HG03342 (cell line): ENCODE data around the gene ADAP2.
"Not testable (repeated sequence)": the region's sequence is repeated elsewhere in the genome, so short reads cannot be mapped to it uniquely, and the experiment has no call there.

ENCODE experiments used
- ATAC-seq: cut with Tn5 transposase; IDR thresholded peaks from one replicate; pipeline ENCODE4 v1.9.1; 2021; ENCODE audit warnings: mild to moderate bottlenecking, moderate library complexity; ENCODE audit not compliant: unreplicated experiment

Gene ADAP2

DNA sequence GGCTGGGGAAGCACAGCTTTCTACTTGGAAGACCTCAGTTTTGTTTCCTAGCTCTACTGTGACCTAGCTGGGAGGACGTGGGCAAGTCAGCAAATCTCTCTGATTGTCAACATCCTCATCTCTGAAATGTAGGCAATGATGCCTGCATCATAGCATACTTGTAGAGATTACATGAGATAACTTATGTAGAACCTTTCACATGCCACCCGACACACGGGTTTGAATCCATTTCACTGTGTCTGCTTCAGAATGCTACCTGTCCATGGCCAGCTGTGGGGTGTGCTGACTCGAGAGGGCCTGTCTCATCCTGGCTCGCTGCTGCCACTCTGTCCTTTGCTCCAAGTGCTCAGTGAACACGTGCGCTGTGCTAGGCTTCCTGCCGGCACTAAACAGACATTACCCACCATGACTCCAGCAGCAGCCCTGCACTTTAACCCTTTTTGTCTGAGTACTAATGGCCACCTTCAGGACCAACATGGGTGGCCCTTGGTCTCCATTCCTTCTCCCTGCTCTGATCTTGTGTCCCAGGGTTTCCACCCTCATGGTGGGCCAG is 7.4 kb downstream of the ADAP2 start:
- ATAC-seq, result no peak

- ATAC-seq, result not testable (repeated sequence)
These were observed 8.1 kb downstream of the ADAP2 start for GRCh38 chr17:30929861-30930260.

DNA sequence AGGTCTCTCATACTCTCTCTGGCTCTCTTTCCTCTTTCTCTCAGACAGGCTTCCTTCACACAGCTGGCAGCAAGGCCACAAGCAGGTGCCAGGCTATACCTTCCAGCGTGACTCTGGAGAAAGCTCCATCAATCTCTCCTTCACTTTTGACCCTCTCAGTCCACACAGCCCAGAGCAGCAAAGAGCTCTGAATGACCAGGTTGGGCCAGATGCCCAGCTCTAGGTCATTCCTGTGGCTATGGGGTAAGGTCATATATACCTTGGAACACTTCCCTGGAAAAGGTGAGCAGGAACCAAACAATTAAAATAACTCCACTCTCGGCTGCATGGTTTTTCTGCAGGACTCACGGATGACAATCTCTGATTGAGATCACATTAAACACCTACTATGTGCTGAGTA is 8.8 kb downstream of the ADAP2 start:
- no peak for ATAC-seq

GRCh38 chr17:30931582-30931981 is 9.8 kb downstream of the ADAP2 start:
- not testable (repeated sequence) for ATAC-seq

GRCh38 chr17:30933966-30934365 is 12.2 kb downstream of the ADAP2 start:
- ATAC-seq, result no peak

DNA sequence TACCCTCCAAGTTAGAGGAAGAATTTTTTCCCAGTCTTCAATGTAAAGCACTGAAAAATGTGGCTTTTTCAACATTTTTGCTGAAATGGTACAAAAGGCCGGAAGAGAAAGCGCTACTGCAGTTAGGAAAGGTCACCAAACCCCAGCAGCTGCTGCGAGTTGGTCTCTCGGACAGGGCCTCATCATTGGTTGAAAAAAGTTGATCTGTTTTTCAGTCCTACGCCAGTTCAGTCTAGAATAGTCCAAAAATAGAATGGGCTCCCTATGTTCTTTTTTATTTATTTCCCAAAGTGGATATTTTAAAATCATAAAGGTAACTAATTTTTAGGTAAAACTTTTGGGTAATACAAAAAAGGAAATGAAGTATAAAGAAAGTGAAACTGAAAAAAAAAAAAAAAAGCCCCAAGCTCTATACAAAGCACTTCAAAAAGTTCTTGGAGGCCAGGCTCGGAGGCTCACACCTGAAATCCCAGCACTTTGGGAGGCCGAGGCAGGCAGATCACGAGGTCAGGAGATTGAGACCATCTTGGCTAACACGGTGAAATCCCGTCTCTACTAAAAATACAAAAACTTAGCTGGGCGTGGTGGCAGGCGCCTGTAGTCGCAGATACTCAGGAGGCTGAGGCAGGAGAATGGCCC is 17.4 kb downstream of the ADAP2 start:
- no peak for ATAC-seq

DNA sequence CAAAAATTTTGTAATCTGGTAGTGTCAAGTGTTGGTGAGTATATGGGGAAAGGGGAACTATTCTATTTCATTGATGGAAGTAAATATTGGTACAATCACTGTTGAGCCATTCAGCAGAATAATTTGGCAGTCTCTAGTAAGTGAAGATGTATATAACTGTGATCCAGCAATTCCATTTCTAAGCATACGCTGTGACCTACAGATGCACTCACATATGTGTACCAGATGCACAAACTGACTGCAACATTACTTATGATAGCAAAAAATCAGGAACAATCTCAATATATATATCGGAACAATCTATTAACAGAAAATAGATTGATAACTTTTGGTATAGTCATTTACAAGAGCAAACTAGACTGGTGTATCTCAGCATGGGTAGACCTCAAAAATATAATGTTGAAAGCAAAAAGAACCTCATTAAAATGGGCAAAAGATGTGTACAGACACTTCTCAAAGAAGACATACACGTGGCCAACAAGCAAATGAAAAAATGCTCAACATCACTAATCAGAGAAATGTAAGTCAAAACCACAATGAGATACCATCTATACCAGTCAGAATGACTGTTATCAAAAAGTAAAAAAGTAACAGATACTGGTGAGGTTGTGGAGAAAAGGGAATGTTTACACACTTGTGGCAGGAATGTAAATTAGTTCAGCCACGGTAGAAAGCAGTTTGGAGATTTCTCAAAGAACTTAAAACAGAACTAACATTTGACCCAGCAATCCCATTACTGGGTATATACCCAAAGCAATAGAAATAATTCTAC is 20.7 kb downstream of the ADAP2 start:
- no peak for ATAC-seq

DNA sequence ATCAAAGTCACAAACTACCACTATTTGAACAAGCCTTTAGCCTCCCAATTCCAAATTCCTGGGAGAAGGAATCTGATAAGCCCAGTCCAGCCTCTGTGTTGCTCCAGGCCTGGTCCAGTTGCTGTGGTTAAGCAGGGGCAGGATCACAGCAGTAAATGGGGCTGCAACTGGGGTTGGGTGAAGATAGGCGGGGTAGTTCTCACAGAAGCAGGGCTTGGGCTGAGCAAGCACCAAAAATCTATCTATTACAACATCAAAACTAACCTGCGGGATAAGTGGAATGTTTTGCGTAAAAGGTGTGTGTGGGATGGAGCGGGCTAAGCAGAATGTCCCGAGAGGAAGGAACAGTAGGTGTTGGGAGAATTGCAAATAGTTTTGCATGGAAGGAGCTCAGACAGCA is 26.1 kb downstream of the ADAP2 start:
- no peak for ATAC-seq

DNA sequence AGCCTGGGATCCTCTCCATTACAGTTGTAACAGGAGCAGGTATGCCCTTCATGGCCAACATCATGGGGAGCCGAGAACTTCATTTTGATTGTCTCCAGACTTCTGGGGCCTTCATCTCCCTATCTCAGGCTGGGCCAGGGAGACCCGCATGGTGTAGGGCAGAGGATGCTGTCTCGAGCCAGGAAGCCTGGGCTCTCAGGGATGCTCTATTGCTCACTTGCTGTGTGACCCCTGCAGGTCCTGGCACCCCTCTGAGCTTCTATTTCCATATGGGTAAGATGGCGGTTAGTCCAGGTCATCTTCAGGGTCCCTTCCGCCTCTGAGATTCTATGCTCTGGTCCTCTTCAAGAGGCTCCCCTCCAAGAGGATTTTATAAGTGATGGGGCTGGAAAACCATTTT is 28.4 kb downstream of the ADAP2 start:
- no peak for ATAC-seq

DNA sequence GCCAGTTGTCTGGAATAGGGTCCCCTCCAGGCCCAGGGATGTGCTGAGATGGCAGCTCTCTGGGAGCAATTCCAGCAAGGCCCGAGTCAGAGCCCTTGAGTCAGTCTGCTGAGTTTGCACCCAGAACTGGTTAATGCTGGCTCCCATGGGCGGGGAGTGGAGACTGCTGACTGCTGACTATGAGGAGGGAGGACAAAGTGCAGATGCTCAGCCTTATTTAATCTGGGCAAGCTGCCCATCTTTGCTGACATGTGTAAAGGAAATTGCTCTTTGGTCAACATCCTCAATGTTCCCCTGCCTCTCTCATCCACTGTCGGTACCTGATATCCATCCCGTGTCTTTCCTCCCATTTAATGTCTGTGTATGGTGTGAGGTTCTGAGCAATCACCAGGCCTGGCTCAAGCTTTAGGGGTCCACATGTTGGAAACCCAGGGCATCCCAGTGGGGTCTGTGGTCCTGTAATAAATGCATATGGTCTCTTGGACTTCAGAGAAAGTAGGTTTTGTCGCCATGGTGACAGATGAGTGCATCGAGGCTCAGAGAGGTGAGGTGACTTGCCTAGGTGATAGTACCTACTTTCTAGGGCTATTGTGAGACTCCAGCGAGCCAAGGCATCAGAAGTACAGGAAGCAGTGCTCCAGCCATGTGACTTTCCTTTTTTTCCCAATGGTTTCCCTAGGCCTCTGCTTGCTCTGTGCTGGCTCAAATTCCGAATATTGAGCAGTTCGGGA is 29.1 kb downstream of the ADAP2 start:
- ATAC-seq, result no peak

- no peak for ATAC-seq
These were observed 31.1 kb downstream of the ADAP2 start for GRCh38 chr17:30952638-30953393.

GRCh38 chr17:30954046-30954830 is 32.5 kb downstream of the ADAP2 start:
- no peak for ATAC-seq

GRCh38 chr17:30956764-30957374 is 35.1 kb downstream of the ADAP2 start:
- ATAC-seq, result no peak

GRCh38 chr17:30957741-30958140 is 36.0 kb downstream of the ADAP2 start:
- ATAC-seq, result no peak

- ATAC-seq, result no peak
These were observed 36.4 kb downstream of the ADAP2 start for GRCh38 chr17:30958187-30958586.

GRCh38 chr17:30961209-30962188 is 39.8 kb downstream of the ADAP2 start:
- ATAC-seq, result peak; percentile 52

DNA sequence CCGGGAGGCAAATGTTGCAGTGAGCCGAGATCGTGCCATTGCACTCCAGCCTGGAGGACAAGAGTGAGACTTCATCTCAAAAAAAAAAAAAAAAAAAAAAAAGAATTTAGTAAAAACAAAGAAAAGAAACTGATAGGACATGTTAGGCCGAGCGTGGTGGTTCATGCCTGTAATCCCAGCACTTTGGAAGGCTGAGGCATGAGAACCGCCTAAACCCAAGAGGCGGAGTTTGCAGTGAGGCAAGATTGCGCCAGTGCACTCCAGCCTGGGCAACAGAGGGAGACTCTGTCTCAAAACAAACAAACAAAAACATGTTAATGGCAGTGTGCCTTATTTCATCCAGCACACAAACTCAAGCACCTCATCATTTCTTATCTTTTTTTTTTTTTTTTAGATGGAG is 42.6 kb downstream of the ADAP2 start:
- ATAC-seq, result not testable (repeated sequence)

DNA sequence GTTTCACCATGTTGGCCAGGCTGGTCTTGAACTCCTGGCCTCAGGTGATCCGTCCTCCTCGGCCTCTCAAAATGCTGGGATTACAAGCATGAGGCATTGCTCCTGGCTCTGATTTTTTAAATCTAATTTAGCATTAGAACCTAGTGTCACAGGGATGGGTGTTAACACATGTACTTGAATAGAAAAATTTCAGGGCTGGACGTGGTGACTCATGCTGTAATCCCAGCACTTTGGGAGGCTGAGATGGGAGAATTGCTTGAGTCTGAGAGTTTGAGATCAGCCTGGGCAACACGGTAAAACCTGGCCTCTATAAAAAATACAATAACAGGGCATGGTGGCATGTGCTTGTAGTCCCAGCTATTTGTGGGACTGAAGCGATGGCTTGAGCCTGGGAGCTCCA is 43.1 kb downstream of the ADAP2 start:
- ATAC-seq, result no peak

GRCh38 chr17:30965686-30966085 is 43.9 kb downstream of the ADAP2 start:
- ATAC-seq, result no peak
